GM23338 (cell line): Measurements from ENCODE around the gene LDHB.

Experiments used
- CREB1 ChIP-seq: fragments of 250-450 bp; sonication (Bioruptor Pico); IDR thresholded peaks from 2 replicates; pipeline ENCODE4 v1.5.0; 2020; ENCODE audit warnings: low read depth, mild to moderate bottlenecking, moderate library complexity
- EZH2 ChIP-seq: fragments of 200-600 bp; sonication (generic); IDR thresholded peaks from one replicate; pipeline ENCODE4 v1.8.0; 2017; ENCODE audit warnings: antibody characterized with exemption, mild to moderate bottlenecking, low read depth; ENCODE audit not compliant: unreplicated experiment
- EZH2phosphoT487 ChIP-seq: fragments of 200-600 bp; sonication (generic); IDR thresholded peaks from one replicate; pipeline ENCODE4 v1.8.1; 2018; ENCODE audit warnings: antibody characterized with exemption; ENCODE audit not compliant: unreplicated experiment
- JUNB ChIP-seq: IDR thresholded peaks from one replicate; pipeline ENCODE4 v1.6.1; 2016; ENCODE audit warnings: antibody characterized with exemption; ENCODE audit not compliant: unreplicated experiment
- POLR2AphosphoS5 ChIP-seq: IDR thresholded peaks from 2 replicates; pipeline ENCODE4 v1.6.1; 2016; ENCODE audit warnings: antibody characterized with exemption, low read depth
- TF ChIP-seq, protein P1 (sequence below), 2 experiments: fragments of 200-600 bp in 1 of 2; sonication (generic) in 1 of 2; conservative IDR thresholded peaks; 2 replicates each; pipeline versions ENCODE4 v1.5.1 to v1.6.1; 2016 to 2017; ENCODE audit warnings: antibody characterized with exemption in 2 of 2, low read depth in 2 of 2, mild to moderate bottlenecking in 2 of 2, moderate library complexity in 1 of 2
- TF ChIP-seq, protein P2 (sequence below): IDR thresholded peaks from one replicate; pipeline ENCODE4 v1.6.1; 2018; ENCODE audit warnings: antibody characterized with exemption; ENCODE audit not compliant: unreplicated experiment

- TF ChIP-seq, protein P1, sequence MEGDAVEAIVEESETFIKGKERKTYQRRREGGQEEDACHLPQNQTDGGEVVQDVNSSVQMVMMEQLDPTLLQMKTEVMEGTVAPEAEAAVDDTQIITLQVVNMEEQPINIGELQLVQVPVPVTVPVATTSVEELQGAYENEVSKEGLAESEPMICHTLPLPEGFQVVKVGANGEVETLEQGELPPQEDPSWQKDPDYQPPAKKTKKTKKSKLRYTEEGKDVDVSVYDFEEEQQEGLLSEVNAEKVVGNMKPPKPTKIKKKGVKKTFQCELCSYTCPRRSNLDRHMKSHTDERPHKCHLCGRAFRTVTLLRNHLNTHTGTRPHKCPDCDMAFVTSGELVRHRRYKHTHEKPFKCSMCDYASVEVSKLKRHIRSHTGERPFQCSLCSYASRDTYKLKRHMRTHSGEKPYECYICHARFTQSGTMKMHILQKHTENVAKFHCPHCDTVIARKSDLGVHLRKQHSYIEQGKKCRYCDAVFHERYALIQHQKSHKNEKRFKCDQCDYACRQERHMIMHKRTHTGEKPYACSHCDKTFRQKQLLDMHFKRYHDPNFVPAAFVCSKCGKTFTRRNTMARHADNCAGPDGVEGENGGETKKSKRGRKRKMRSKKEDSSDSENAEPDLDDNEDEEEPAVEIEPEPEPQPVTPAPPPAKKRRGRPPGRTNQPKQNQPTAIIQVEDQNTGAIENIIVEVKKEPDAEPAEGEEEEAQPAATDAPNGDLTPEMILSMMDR (conservative IDR thresholded peaks at IDR 0.05; ENCODE audit: low read depth in 2 of 2): no peak
- TF ChIP-seq, protein P2, sequence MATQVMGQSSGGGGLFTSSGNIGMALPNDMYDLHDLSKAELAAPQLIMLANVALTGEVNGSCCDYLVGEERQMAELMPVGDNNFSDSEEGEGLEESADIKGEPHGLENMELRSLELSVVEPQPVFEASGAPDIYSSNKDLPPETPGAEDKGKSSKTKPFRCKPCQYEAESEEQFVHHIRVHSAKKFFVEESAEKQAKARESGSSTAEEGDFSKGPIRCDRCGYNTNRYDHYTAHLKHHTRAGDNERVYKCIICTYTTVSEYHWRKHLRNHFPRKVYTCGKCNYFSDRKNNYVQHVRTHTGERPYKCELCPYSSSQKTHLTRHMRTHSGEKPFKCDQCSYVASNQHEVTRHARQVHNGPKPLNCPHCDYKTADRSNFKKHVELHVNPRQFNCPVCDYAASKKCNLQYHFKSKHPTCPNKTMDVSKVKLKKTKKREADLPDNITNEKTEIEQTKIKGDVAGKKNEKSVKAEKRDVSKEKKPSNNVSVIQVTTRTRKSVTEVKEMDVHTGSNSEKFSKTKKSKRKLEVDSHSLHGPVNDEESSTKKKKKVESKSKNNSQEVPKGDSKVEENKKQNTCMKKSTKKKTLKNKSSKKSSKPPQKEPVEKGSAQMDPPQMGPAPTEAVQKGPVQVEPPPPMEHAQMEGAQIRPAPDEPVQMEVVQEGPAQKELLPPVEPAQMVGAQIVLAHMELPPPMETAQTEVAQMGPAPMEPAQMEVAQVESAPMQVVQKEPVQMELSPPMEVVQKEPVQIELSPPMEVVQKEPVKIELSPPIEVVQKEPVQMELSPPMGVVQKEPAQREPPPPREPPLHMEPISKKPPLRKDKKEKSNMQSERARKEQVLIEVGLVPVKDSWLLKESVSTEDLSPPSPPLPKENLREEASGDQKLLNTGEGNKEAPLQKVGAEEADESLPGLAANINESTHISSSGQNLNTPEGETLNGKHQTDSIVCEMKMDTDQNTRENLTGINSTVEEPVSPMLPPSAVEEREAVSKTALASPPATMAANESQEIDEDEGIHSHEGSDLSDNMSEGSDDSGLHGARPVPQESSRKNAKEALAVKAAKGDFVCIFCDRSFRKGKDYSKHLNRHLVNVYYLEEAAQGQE: no peak
- no peak for TF ChIP-seq EZH2phosphoT487
- no peak for TF ChIP-seq POLR2AphosphoS5
- TF ChIP-seq JUNB: no peak
- no peak for TF ChIP-seq EZH2
- TF ChIP-seq CREB1 (CRISPR knock-in tag): no peak
Measured at GRCh38 chr12:21690704-21691368, 33.2 kb upstream of the LDHB start.
